ENCODE data around the gene PRR16.

Gene PRR16

DNA sequence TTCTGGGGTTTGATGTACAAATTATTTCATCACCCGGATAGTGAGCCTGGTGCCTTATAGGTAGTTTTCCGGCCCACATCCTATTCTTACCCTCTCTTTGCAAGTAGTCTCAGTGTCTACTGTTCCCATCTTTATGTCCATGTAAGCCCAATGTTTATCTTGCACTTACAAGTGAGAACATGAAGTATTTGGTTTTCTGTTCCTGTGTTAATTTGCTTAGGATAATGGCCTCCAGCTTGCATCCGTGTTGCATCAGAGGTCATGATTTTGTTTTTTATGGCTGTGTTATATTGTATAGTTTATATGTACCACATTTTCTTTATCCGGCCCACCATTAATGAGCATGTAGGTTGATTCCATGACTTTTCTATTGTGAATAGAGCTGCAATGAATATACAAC is 136.5 kb downstream of the PRR16 start:
- DNase-seq (ENCODE audit: low read depth in 1 of 2, low spot score in 1 of 2) = no peak
- TF ChIP-seq REST (IDR thresholded peaks at IDR 0.05; ENCODE audit: insufficient replicate concordance, low read depth) = no peak
- no peak for TF ChIP-seq GABPA (IDR thresholded peaks at IDR 0.05; ENCODE audit: low read depth)
- no peak for TF ChIP-seq CTCF (IDR thresholded peaks at IDR 0.05; ENCODE audit: insufficient read depth, low read length)
- no peak for TF ChIP-seq POLR2AphosphoS5 (IDR thresholded peaks at IDR 0.05; ENCODE audit: low read depth)
- H3K4me3 ChIP-seq (replicated peaks; ENCODE audit: insufficient read depth, low read length) = no peak overlapping the region
- no peaks in the 10 kb centered on the region for H3K27me3 ChIP-seq (ENCODE audit: insufficient read depth, poor library complexity, severe bottlenecking)
- H3K27ac ChIP-seq (replicated peaks) = no peak overlapping the region

GRCh38 chr5:120602033-120602432 is 137.9 kb downstream of the PRR16 start:
- Histone ChIP-seq H3K4me3 (replicated peaks; ENCODE audit: insufficient read depth, low read length) (no peak overlapping the region), H3K27me3 (ENCODE audit: insufficient read depth, poor library complexity, severe bottlenecking) (no peaks in the 10 kb centered on the region), H3K27ac (replicated peaks) (no peak overlapping the region)
- no peak for DNase-seq (ENCODE audit: low read depth in 1 of 2, low spot score in 1 of 2)
- TF ChIP-seq CTCF (IDR thresholded peaks at IDR 0.05; ENCODE audit: insufficient read depth, low read length) = no peak
- TF ChIP-seq POLR2AphosphoS5 (IDR thresholded peaks at IDR 0.05; ENCODE audit: low read depth) = no peak
- TF ChIP-seq GABPA (IDR thresholded peaks at IDR 0.05; ENCODE audit: low read depth) = no peak
- no peak for TF ChIP-seq SPI1 (IDR thresholded peaks at IDR 0.05; ENCODE audit: borderline replicate concordance, low read depth)
- TF ChIP-seq REST (IDR thresholded peaks at IDR 0.05; ENCODE audit: insufficient replicate concordance, low read depth) = no peak

DNA sequence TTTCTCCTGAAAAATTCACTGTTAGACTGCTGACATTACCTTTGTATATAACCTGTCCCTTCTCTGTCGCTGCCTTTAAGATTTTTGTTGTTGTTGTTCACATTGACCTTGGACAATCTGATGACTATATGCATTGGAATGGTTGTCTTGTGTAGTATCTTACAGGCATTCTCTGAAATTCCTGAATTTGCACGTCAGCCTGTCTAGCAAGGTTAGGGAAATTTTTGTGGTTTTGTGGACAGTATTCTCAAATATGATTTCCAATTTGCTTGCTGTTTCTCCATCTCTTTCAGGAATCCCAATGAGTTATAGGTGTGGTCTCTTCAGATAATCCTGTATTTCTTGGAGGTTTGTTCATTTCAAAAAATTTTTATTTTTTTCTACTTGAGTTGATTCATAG is 140.8 kb downstream of the PRR16 start:
- Histone ChIP-seq H3K4me3 (replicated peaks; ENCODE audit: insufficient read depth, low read length) (no peak overlapping the region), H3K27me3 (ENCODE audit: insufficient read depth, poor library complexity, severe bottlenecking) (no peaks in the 10 kb centered on the region), H3K27ac (replicated peaks) (no peak overlapping the region)
- no peak for DNase-seq (ENCODE audit: low read depth in 1 of 2, low spot score in 1 of 2)
- TF ChIP-seq REST (IDR thresholded peaks at IDR 0.05; ENCODE audit: insufficient replicate concordance, low read depth) = no peak
- TF ChIP-seq SPI1 (IDR thresholded peaks at IDR 0.05; ENCODE audit: borderline replicate concordance, low read depth) = no peak
- TF ChIP-seq CTCF (IDR thresholded peaks at IDR 0.05; ENCODE audit: insufficient read depth, low read length) = no peak
- no peak for TF ChIP-seq GABPA (IDR thresholded peaks at IDR 0.05; ENCODE audit: low read depth)
- no peak for TF ChIP-seq POLR2AphosphoS5 (IDR thresholded peaks at IDR 0.05; ENCODE audit: low read depth)
